Epithelial cell of proximal tubule (primary cell): Measurements from ENCODE around the gene MBNL2. TPM values are rescaled to one million over a fixed set of nuclear protein-coding genes. Genes with fewer than 3 reads are reported as not detected.

ENCODE experiments used
- DNase-seq: peaks from one replicate; pipeline ENCODE4 v3.0.0-alpha.2; 2011; ENCODE audit warnings: low read depth
- H3K4me3 ChIP-seq: 2 replicates; pipeline ENCODE4 v1.5.1; 2011; ENCODE audit warnings: low read depth, mild to moderate bottlenecking, low read length
- total RNA-seq: library from RNA; depleted of rRNA; stranded (reverse); fragments of >200 nt; gene quantifications from 2 replicates; pipeline ENCODE4 v1.2.3, GENCODE V29; 2015
- TF ChIP-seq, protein P1 (sequence below): conservative IDR thresholded peaks from 2 replicates; pipeline ENCODE4 v1.5.1; 2012; ENCODE audit warnings: low read depth, mild to moderate bottlenecking, low read length

Gene MBNL2
- total RNA-seq, 1 donor from 2014 or later, result 28.8 TPM

DNA sequence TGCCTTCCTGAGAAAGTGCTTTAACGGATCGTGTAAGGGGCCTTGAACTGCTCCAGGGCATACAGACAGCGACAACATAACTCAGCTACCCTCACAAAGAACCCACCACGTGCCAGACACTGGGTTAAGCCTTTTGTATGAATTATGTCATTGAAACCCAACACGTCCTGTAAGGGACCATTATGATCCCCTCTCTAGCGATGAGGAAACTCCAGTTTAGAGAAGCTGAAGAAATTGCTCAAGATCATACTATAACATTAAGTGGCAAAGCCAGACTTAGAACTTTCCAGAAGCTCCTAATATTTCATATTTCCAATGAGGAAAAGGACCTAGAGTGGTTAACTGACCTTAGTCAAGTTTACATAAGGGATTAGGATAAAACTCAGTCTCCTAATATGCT, 154.8 kb downstream of the MBNL2 start:
- DNase-seq, result no peak
- TF ChIP-seq, protein P1, sequence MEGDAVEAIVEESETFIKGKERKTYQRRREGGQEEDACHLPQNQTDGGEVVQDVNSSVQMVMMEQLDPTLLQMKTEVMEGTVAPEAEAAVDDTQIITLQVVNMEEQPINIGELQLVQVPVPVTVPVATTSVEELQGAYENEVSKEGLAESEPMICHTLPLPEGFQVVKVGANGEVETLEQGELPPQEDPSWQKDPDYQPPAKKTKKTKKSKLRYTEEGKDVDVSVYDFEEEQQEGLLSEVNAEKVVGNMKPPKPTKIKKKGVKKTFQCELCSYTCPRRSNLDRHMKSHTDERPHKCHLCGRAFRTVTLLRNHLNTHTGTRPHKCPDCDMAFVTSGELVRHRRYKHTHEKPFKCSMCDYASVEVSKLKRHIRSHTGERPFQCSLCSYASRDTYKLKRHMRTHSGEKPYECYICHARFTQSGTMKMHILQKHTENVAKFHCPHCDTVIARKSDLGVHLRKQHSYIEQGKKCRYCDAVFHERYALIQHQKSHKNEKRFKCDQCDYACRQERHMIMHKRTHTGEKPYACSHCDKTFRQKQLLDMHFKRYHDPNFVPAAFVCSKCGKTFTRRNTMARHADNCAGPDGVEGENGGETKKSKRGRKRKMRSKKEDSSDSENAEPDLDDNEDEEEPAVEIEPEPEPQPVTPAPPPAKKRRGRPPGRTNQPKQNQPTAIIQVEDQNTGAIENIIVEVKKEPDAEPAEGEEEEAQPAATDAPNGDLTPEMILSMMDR, result no peak
- H3K4me3 ChIP-seq, result no peak overlapping the region

DNA sequence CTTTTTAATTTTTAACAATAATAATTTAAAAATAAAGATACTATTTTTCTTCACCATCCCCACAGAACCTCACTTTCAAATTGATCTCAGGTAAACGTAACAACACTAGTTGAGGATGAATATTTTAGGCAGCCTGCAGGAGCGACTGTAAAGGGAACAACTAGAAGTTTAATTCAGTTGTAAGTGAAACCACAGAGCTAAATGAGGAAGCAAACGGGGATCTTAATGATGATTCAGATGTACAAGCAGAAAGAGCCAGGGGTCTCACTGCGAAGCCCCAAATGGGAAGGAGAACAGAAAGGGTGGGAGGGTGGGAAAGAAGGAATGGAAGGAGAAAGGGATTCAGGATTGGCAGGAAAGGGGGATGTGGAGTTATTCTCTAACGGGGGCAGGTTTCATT, 157.3 kb downstream of the MBNL2 start:
- TF ChIP-seq, protein P1, result no peak
- DNase-seq, result no peak
- no peak overlapping the region for H3K4me3 ChIP-seq

DNA sequence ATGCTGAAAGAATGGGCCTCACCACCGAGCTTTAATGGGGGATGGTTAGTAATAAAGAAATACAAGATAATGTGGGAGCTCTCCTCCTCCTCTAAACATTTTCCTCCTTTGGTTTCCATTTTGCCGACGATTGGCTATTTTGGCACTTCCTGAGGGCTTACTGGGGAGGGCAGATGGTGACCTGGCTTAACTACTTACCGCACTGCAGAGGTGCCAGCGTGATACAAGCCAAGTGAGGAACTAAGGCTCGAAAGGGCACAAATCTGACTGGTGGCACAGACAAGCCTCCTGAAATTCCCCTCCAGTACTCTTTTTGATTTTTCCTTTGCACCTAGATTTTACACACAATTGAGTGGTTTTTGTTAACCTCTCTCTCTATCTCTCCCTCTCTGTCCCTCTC, 158.6 kb downstream of the MBNL2 start:
- TF ChIP-seq, protein P1, result no peak
- DNase-seq, result no peak
- H3K4me3 ChIP-seq, result no peak overlapping the region

DNA sequence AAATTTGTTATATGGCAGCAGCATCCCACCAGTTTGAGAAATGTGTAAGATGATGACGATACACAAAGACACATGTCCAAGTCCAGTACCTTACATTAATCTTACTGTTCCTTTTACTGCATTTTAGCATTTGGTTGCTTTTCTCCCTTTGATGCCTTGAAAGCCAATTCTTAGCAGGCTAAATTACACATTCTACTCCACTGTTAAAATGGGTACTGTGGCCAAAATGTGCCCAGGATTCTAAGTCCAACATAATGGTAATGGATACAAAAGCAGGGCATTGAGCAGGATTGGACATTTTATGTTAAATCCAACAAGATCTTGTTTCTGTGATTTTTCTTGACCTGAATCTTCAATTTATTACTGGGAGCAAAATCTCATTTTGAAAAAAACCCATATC, 159.1 kb downstream of the MBNL2 start:
- no peak overlapping the region for H3K4me3 ChIP-seq
- no peak for DNase-seq
- TF ChIP-seq, protein P1, result no peak

DNA sequence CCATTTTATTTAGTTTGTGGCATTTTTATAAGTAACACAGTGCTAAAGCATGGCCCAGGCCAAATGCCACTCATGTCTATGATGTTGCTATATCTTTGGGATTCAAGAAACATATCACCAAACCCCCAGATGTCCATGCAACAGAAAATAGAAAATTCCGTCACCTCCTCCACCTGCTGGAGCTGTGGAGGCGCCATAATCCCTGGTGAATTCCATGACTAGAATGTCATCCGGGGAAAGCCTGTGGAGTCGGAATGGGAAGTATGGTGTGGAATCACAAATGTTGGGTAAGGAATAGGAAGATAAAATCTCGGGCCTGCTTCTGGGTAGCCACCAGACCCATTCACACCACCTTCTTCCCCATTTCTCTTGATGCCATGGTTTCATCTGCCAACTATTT, 160.1 kb downstream of the MBNL2 start:
- no peak for DNase-seq
- no peak overlapping the region for H3K4me3 ChIP-seq
- TF ChIP-seq, protein P1, result no peak

DNA sequence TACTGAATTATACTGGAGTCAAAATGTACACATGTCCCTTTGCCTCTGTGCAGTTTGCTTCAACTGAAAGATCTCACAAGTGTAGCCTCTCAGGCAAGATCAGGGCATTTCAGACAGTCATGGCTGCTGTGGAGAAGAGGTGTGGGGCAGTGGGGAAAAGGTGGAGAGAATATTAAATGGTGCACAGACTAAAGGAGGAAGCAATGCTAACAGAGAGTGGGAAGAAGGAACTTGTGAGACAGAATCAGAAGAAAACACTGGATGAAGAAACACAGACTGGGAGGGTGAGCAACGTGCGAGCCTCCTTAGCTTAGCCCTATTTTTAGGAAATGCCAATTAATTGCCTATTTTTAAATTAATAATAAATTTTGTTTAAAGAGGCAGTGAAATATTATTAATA, 162.2 kb downstream of the MBNL2 start:
- no peak for DNase-seq
- H3K4me3 ChIP-seq, result no peak overlapping the region
- TF ChIP-seq, protein P1, result no peak

DNA sequence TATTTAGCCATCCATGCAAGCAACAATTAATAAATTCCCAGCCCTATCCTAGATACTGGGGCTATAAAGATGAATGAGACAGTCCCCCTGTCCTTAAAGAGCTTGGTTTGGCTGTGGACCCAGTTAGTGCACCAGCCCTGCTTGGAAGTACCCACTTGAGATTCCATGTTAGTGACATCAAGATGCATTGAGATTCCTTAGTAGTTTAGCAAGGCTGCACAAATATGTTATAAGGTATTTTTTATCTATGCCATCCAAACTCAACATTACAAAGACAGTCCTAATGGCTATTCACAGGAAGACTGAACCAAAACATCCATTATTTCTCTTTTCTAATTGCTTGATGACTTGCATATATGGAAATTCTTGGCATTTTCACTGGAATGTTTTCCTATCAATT, 163.0 kb downstream of the MBNL2 start:
- TF ChIP-seq, protein P1, result no peak
- DNase-seq, result no peak
- H3K4me3 ChIP-seq, result no peak overlapping the region
